HG02938 (cell line): ENCODE data around the gene KLF12.

Experiments
- ATAC-seq: cut with Tn5 transposase; IDR thresholded peaks from one replicate; pipeline ENCODE4 v1.9.1; 2021; ENCODE audit warnings: mild to moderate bottlenecking, moderate library complexity; ENCODE audit not compliant: unreplicated experiment

The KLF12 gene

DNA sequence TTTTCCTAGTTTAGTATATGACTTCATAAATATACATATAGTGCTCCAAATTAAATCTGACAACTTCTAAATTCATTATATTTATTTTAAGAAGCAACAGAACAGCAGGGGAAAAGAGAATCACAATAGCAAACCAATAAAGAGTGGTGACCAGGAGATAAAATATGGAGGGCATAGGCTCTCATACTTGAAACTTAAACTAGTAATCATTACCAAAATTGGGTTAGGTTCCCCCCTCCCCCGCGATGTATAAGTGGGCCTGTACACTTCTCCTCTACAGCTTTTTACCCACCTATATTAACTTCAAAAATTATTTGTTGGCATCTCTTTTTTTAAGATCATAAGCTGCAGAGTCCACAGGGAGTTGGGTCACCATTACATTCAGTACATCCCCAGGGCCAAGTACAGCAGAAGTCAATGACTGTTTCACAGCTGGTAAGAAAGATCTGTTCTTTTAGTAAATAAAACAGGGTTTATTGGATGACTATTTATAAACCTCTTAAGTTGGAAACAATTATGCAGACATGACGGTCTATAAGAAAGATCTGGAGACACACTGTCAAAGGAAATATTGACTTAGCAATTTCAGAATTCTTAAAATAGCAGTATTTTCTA is 29.4 kb downstream of the KLF12 start:
- no peak for ATAC-seq

DNA sequence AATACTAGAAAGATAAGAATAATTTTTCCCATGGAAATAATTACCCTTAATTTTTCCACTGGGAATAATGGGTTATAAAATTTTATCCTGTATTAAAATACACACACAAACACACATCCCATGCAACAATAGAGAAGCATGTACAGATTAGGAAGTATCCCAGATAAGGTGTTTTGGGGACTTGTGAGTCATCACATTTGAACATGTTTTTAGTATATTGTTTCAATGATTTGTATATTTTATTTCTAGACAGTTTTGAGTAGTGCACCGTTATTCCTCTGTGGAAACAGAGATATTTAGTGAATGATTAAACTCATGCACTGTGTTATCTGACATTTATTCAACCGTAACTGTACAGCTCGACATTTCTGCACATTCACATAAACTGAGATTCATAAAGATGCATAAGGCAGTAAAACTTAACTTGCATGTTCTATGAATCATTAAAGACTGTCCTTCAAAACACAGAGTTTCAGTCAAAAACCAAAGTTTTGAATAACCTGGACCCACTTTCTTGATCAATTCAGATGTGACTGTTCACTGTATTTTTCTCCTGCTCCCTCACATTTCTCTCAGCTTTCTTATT is 30.1 kb downstream of the KLF12 start:
- ATAC-seq, result no peak

DNA sequence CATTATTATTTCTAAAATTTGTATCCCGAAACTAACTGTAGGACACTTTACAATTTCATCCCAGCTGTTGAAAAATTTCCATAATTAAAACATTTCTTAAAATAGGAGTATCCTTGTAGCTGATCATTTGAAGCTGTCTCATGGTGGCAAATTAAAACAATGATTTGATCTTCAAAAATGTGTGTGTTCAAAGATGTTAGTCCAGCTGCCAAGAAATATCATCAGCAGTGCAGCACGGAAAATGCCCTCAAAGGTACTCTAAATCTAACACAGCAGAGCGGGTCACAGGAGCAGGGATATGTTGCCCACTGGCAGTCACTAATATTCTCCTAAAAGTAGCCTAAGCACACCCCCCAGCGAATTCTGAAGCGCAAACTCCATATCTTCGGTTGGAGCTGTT is 31.0 kb downstream of the KLF12 start:
- ATAC-seq, result no peak

DNA sequence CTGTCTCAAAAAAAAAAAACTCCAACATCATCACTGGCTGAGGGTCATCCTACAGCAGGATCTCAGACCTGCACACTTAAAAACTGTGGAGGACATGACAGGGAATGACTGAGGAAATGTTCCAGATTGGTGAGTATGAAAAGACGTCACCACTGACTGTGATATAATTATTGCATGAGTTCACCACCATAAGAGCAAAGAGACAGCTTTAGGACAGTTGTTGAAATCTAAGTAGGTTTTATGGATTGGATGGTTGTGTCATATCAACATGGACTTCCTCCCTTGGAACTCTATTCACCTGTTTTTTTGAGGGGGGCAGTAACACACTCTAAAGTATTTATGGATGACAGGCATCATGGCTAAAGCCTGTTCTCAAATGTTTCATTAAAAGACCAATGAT is 31.5 kb downstream of the KLF12 start:
- no peak for ATAC-seq

DNA sequence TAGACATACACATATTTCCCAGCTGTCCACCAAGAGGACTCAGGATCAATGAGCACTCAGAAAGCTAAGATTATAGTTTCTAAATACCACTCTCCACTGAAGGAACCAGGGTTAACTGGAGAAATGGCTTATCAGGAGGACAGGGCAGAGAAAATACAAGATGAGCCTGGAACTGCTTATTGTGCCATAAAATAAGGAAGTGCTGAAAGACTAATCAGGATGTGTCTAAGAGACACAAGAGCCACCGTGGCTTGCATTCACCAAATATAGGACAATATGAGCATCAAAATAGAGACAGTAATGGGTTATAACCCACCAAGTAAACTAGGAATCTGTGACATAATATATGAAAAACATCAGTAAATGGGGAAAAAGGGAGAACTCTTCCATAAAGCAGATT is 32.8 kb downstream of the KLF12 start:
- ATAC-seq, result no peak

DNA sequence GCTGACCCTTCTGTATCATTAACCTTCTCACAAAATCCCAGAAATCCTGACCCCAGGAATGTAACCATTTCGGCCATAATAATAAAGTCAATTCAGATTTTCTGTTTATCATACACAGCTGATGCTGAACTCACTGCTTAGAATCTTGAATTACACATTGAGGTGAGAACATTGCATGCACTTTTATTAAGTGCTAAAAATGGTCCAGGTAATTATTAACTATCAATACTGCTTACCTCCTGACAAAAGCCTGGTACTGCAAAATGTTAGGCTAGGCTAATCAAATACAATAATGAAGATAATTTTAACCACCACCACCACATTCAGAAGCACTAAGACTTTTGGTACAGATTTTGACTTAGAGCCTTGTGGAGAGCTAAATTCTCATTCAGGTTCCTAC is 36.1 kb downstream of the KLF12 start:
- no peak for ATAC-seq

DNA sequence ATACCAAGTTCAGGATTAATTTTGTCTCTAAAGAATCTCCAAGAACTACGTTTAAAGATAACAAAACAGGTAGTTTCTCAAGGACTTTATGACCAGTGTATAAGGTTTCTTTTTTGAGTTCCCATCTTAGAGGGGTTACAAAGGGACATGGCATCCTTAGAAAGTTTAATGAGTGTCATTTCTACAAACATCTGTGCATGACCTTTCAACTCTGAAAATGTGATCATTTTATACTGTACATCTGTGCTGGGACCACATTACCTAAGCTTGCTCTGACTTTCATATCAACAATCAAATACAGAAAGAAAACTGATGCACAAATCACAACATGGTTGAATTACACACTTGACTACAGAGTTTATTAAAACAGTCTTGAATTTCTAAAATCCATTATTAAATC is 37.1 kb downstream of the KLF12 start:
- ATAC-seq, result no peak

DNA sequence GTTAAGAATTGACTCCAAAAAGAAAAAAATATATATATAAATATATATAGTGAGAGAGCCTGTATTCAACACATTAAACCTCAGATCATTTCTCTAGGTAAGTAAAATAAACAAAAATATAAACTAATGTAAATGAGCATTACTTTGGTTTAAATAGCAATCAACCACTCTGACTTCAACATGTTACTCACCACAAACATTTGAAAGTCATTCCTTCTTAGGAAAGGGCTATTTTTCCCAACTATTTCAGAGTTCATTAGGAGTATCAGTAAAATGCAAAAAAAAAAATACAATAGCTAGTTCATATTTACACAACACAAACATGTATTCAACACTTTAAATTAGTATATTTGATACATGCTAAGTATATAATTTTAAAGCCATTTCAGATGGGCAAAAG is 40.5 kb downstream of the KLF12 start:
- no peak for ATAC-seq

DNA sequence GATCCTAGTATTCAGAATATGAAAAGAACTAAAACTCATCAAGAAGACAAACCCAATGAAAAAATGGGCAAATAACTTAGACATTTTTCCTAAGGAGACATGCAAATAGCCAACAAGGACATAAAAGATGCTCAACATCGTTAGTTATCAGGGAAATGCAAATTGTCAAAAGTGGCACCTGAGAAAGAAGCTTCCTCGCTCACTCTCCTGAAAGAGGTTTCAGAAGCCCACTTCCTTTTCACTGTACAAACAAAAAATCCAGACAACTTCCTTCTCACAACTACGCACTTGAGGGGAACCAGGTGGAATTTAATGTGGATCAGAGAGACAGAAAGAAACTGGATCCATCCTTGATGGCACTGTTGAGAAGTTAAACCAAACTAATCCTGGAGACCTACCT is 41.5 kb downstream of the KLF12 start:
- ATAC-seq, result no peak

DNA sequence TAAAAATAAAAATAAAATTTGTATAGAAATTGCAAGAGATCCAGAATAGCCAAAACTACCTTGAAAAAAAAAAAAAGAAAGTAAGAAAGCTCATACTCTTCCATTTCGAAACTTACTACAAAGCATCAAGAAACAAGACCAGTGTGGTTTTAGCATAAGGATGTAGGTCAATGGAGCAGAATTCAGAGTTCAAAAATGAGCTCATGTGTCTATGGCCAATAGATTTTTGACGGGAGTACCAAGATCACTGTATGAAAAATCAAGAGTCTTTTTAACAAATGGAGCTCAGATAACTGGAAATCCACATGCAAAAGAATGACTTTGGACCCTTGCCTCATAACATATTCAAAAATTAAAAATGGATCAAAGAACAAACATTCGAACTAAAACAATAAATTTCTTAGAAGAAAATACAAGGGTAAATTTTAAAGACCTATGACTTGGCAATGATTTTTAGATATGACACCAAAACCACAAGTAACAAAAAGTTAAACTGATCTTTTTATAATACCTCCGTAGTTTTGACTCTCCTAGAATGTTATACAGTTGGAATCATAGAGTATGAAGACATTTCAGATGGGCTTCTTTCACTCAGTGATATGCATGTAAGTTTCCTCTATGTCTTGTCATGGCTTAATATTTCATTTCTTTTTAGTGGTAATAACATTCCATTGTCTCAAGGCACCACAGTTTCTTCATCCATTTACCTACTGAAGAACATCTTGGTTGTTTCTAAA is 43.2 kb downstream of the KLF12 start:
- no peak for ATAC-seq

DNA sequence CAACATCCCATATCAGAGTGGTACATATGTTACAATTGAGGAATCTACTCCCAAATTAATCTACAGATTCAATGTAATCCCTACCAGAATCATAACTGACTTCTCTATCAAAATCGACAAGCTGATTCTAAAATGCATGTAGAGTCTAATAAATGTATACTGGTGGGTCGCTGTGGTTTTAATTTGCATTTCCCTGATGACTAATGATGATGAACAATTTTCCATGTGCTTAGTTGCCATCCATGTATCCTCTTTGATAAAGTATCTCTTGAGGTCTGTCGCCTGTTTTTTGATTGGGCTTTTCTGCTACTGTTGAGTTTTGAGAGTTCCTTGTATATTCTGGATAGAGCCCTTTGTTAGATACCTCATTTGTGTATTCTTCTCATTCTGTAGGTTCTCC is 43.8 kb downstream of the KLF12 start:
- ATAC-seq, result no peak

DNA sequence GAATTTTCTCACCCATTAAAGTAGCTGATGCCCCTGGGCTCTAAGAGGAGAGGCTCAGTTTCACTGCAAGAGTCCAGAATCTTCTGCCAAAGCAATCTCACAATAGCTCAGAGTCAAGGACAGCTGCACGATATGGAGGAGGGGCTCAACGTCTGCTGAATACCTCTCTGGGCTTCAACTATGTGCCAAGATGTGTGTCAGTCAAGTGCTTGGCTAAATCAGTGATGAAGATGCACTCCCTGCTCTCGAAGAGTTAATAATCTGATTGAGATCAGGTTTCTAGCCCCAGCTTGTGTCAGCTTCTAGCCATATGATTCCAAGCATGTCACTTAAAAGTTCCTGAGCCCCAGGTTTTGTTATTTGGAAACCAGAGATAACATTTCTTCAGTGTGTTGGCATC is 46.8 kb downstream of the KLF12 start:
- no peak for ATAC-seq
